SK-N-SH (cell line): ENCODE measurements around the gene KSR2. TPM values are rescaled to one million over a fixed set of nuclear protein-coding genes. Genes with fewer than 3 reads are reported as not detected.

Experiments
- CTCF ChIA-PET: fragments of 300-600, 350-600 bp; formaldehyde crosslinking; extraction: SDS; loops from one replicate; lab custom pipeline; 2021; lab: Yijun Ruan, JAX
- POLR2A ChIA-PET: fragments of 350-600 bp; sonication (Branson Sonifier 250); formaldehyde crosslinking; extraction: SDS; loops from one replicate; lab custom pipeline; 2020; ENCODE audit warnings: antibody characterized with exemption, inconsistent platforms; lab: Yijun Ruan, JAX
- DNase-seq: peaks from one replicate; pipeline ENCODE4 v3.0.0; 2012
- H2AFZ ChIP-seq: fragments of 200-600 bp; sonication (generic); 2 replicates; pipeline ENCODE4 v1.8.1; 2016; ENCODE audit warnings: antibody characterized with exemption, mild to moderate bottlenecking, low read depth
- H3F3A ChIP-seq: fragments of 200-600 bp; sonication (generic); replicated peaks from 2 replicates; pipeline ENCODE3; 2016; ENCODE audit warnings: antibody characterized with exemption, mild to moderate bottlenecking; ENCODE audit not compliant: insufficient read depth
- H3K27ac ChIP-seq, 2 experiments: fragments of 200-500 bp in 1 of 2; fragments of 200-600 bp in 1 of 2; sonication (Bioruptor generic) in 1 of 2; sonication (generic), shearing (Covaris generic) in 1 of 2; 2 replicates each; pipeline versions ENCODE4 v1.5.1 to v1.6.1; 2014 to 2016; ENCODE audit warnings: low read depth in 2 of 2, inconsistent platforms in 1 of 2, low read length in 1 of 2, mild to moderate bottlenecking in 1 of 2, mixed read lengths in 1 of 2
- H3K27me3 ChIP-seq: fragments of 200-600 bp; sonication (generic), shearing (Covaris generic); 2 replicates; pipeline ENCODE4 v1.6.1; 2016; ENCODE audit warnings: mixed run types; ENCODE audit not compliant: insufficient read depth
- H3K36me3 ChIP-seq, 2 experiments: fragments of 200-500 bp in 1 of 2; fragments of 200-600 bp in 1 of 2; sonication (Bioruptor generic) in 1 of 2; sonication (generic) in 1 of 2; replicated peaks in 1 of 2; 2 replicates each; pipeline versions ENCODE3 to v1.5.1; 2014 to 2016; ENCODE audit warnings: low read length in 1 of 2, mild to moderate bottlenecking in 1 of 2; ENCODE audit not compliant: insufficient read depth in 2 of 2, control insufficient read depth in 1 of 2
- H3K4me1 ChIP-seq, 2 experiments: fragments of 200-500 bp in 1 of 2; fragments of 200-600 bp in 1 of 2; sonication (Bioruptor generic) in 1 of 2; sonication (generic), shearing (Covaris generic) in 1 of 2; 2 replicates each; pipeline versions ENCODE4 v1.5.1 to v1.6.1; 2014 to 2016; ENCODE audit warnings: low read depth in 1 of 2, low read length in 1 of 2, mixed run types in 1 of 2; ENCODE audit not compliant: insufficient read depth in 2 of 2, control insufficient read depth in 1 of 2
- H3K4me2 ChIP-seq: fragments of 200-600 bp; sonication (generic), shearing (Covaris generic); 2 replicates; pipeline ENCODE4 v1.6.1; 2017; ENCODE audit warnings: mixed run types
- H3K4me3 ChIP-seq, 2 experiments: fragments of 200-500 bp in 1 of 2; fragments of 200-600 bp in 1 of 2; sonication (Bioruptor generic) in 1 of 2; sonication (generic), shearing (Covaris generic) in 1 of 2; 2 replicates each; pipeline versions ENCODE4 v1.5.1 to v1.8.1; 2014 to 2016; ENCODE audit warnings: low read depth in 2 of 2, inconsistent platforms in 1 of 2, low read length in 1 of 2, mild to moderate bottlenecking in 1 of 2, mixed read lengths in 1 of 2, moderate library complexity in 1 of 2
- H3K79me2 ChIP-seq: fragments of 200-600 bp; sonication (generic); 2 replicates; pipeline ENCODE4 v1.8.1; 2017; ENCODE audit warnings: mild to moderate bottlenecking; ENCODE audit not compliant: insufficient read depth
- H3K9ac ChIP-seq: fragments of 200-600 bp; sonication (generic); 2 replicates; pipeline ENCODE4 v1.6.1; 2017; ENCODE audit warnings: mixed run types
- H3K9me2 ChIP-seq: fragments of 200-600 bp; sonication (generic); 2 replicates; pipeline ENCODE4 v1.6.1; 2017; ENCODE audit warnings: mixed run types
- H3K9me3 ChIP-seq: fragments of 200-600 bp; sonication (generic); 2 replicates; pipeline ENCODE4 v1.6.1; 2017; ENCODE audit warnings: mixed run types, mild to moderate bottlenecking, moderate library complexity
- H4K20me1 ChIP-seq: fragments of 200-600 bp; sonication (generic); 2 replicates; pipeline ENCODE4 v1.6.1; 2017; ENCODE audit warnings: mild to moderate bottlenecking, mixed run types; ENCODE audit not compliant: insufficient read depth
- CHD2 ChIP-seq: fragments of 150-350 bp; IDR thresholded peaks from 2 replicates; pipeline ENCODE4 v1.6.1; 2018; ENCODE audit warnings: low read length; ENCODE audit not compliant: partially characterized antibody
- EP300 ChIP-seq, 2 experiments: IDR thresholded peaks; 2 replicates each; pipeline versions ENCODE4 v1.4.0 to v1.6.1; 2012; ENCODE audit warnings: borderline replicate concordance in 1 of 2, low read depth in 1 of 2, low read length in 1 of 2
- EZH2phosphoT487 ChIP-seq: fragments of 200-600 bp; sonication (generic); IDR thresholded peaks from 2 replicates; pipeline ENCODE4 v1.6.1; 2017; ENCODE audit warnings: low read depth, mixed run types, mild to moderate bottlenecking, antibody characterized with exemption, moderate library complexity, borderline replicate concordance
- FOSL2 ChIP-seq: IDR thresholded peaks from 2 replicates; pipeline ENCODE4 v1.4.0; 2012; ENCODE audit warnings: low read depth, mild to moderate bottlenecking, moderate library complexity, borderline replicate concordance
- FOXJ3 ChIP-seq: sonication (generic); formaldehyde crosslinking; IDR thresholded peaks from 2 replicates; pipeline ENCODE4 v1.5.1; 2020; ENCODE audit warnings: mild to moderate bottlenecking, missing genetic modification reagents
- GATA2 ChIP-seq: sonication (generic); formaldehyde crosslinking; IDR thresholded peaks from 2 replicates; pipeline ENCODE4 v1.5.0; 2020; ENCODE audit warnings: mild to moderate bottlenecking, missing genetic modification reagents
- MXI1 ChIP-seq: IDR thresholded peaks from 2 replicates; pipeline ENCODE4 v1.6.1; 2012; ENCODE audit warnings: mild to moderate bottlenecking, low read depth, low read length, improper control_type of control experiment
- NFIC ChIP-seq: IDR thresholded peaks from 2 replicates; pipeline ENCODE4 v1.4.0; 2012; ENCODE audit warnings: borderline replicate concordance
- POLR2AphosphoS5 ChIP-seq: IDR thresholded peaks from 2 replicates; pipeline ENCODE4 v1.6.1; 2012; ENCODE audit warnings: low read depth, low read length
- RAD21 ChIP-seq: IDR thresholded peaks from 2 replicates; pipeline ENCODE4 v1.6.1; 2012; ENCODE audit warnings: mild to moderate bottlenecking, low read length
- SMC3 ChIP-seq: IDR thresholded peaks from 2 replicates; pipeline ENCODE4 v1.6.1; 2012; ENCODE audit warnings: low read depth, low read length, improper control_type of control experiment
- TAF1 ChIP-seq: IDR thresholded peaks from 2 replicates; pipeline ENCODE4 v1.6.1; 2012; ENCODE audit warnings: low read depth, mild to moderate bottlenecking, low read length, moderate library complexity, borderline replicate concordance
- TEAD4 ChIP-seq: IDR thresholded peaks from 2 replicates; pipeline ENCODE4 v1.4.0; 2012; ENCODE audit warnings: mild to moderate bottlenecking, borderline replicate concordance; ENCODE audit not compliant: insufficient read depth
- YY1 ChIP-seq: IDR thresholded peaks from 2 replicates; pipeline ENCODE4 v1.4.0; 2012; ENCODE audit warnings: low read depth, mild to moderate bottlenecking
- WGBS: methylation state at CpG from one replicate; pipeline ENCODE4 v1.1.6; 2017; ENCODE audit warnings: low lambda C conversion rate; 5-methylcytosine and 5-hydroxymethylcytosine counted together
- polyA plus RNA-seq, 3 experiments: library from polyadenylated mRNA; depleted of rRNA; stranded (reverse); fragments of >200 nt; gene quantifications; 2 replicates each; pipeline ENCODE4 v1.2.3, GENCODE V29; 2012
- TF ChIP-seq, protein P1 (sequence below): IDR thresholded peaks from 2 replicates; pipeline ENCODE4 v1.4.0; 2012; ENCODE audit warnings: low read depth
- TF ChIP-seq, protein P2 (sequence below): fragments of 150-350 bp; IDR thresholded peaks from 2 replicates; pipeline ENCODE4 v1.6.1; 2017; ENCODE audit warnings: antibody characterized with exemption, low read length, low read depth, borderline replicate concordance
- TF ChIP-seq, protein P3 (sequence below): IDR thresholded peaks from 2 replicates; pipeline ENCODE4 v1.6.1; 2012; ENCODE audit warnings: mild to moderate bottlenecking, low read depth, low read length, moderate library complexity
- TF ChIP-seq, protein P4 (sequence below): IDR thresholded peaks from 2 replicates; pipeline ENCODE4 v1.4.0; 2012; ENCODE audit warnings: low read depth, borderline replicate concordance

KSR2 gene
- polyA plus RNA-seq, 1 of the 3 experiments (the other 2 are of a cell fraction), result 0.12 TPM

DNA sequence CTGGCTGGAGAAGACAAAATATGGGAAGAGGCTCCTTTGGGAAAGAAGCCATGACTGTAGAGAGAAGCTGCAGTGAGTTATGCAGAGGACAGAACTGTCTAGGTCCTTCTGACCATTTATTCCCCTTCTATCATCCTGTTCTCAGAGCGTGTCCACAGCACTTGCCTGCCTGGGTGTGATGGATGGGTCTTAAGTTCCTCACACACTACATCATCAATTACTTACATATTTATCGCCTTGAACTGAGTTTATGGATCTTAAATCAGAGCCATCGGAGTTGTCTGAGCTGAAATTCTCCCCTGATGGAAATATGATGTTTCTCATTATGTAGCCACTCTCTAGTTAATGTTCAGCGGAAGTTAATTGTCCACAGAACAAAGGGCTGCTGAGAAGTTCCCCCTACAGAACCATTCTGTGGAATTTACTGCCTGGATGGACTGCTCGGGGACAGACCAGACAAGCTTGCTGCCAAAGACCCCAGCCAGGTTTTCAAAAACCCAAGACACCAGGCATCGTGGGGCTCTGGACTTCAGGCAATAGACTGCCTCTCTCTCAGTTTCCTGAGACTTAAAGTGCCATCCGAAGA, 374.9 kb downstream of the KSR2 start:
- 49% methylated on average over 7 of the region's 7 CpGs for WGBS
- Histone ChIP-seq H4K20me1 (no peaks in the 10 kb centered on the region), H3K4me2 (no peak overlapping the region), H2AFZ (no peak overlapping the region), H3K9me3 (no peaks in the 10 kb centered on the region), H3F3A (no peaks in the 10 kb centered on the region), H3K9ac (no peak overlapping the region), H3K27me3 (no peaks in the 10 kb centered on the region), H3K79me2 (no peaks in the 10 kb centered on the region), H3K9me2 (no peaks in the 10 kb centered on the region), H3K27ac (no peak overlapping the region), H3K36me3 (no peaks in the 10 kb centered on the region), H3K4me3 (no peak overlapping the region), H3K4me1 (peaks cover 0 to 6% of the 10 kb centered on the region in 2 experiments; a peak in 1 of 4 replicates)
- TF ChIP-seq SMC3 (no peak), CHD2 (no peak), FOXJ3 (CRISPR knock-in tag) (no peak), TAF1 (no peak), EP300 (IDR thresholded peaks at IDR 0.05; ENCODE audit: borderline replicate concordance in 1 of 2, low read depth in 1 of 2, low read length in 1 of 2) (no peak), GATA2 (CRISPR knock-in tag) (no peak), RAD21 (no peak), MXI1 (no peak)
- ChIA-PET POLR2A (no interaction called here), CTCF (interaction anchor here (0.6 to 1.5 kb wide), 3 partner anchors 9 to 357 kb away, joined by 3 to 5 read pairs (median 3); no protein-coding TSS in a partner anchor)
- no peak for DNase-seq

DNA sequence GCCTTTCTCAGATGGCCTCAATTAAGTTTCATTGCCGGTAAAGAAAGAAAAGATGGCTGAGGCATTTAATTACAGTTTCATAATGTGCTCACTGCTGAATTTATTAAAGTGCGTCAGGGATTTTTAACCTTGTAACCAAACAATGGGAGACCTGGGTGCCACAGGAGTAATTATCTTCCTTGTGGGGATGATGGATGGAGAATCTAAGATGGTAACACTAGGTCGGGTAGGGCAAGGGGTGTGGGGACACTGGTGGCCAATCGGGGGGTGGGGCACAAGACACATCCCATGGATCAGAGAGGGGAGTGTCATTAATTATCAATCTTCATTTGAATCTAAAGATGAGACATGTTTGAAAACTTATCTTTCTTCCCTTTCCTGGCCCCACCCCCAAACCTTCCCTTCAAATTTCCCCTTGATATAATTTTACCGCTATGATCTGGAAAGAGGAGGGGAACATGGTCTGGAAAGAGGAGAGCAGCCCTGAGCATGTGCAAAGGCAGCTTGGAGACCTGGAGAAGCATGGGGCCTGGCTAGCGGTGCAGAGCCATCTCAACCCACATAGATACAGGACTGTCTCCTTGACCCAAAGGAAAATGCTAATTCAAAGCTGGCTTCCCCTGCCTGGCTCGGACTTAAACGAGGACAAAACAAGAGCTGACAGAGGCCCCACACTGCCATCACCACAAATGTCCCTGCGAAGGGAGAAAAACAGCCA, 376.0 kb downstream of the KSR2 start:
- no peak overlapping the region for H3K4me2 ChIP-seq
- no peaks in the 10 kb centered on the region for H3K36me3 ChIP-seq
- H3K4me3 ChIP-seq, result no peak overlapping the region
- ChIA-PET CTCF (interaction anchor here (1.5 kb wide), 1 partner anchor 225 kb away, joined by 5 read pairs; no protein-coding TSS in a partner anchor), POLR2A (no interaction called here)
- no peaks in the 10 kb centered on the region for H3K27me3 ChIP-seq
- 59% methylated on average over 9 of the region's 9 CpGs for WGBS
- H4K20me1 ChIP-seq, result no peaks in the 10 kb centered on the region
- no peak overlapping the region for H2AFZ ChIP-seq
- peaks cover 0 to 9% of the 10 kb centered on the region in 2 experiments; a peak in 1 of 4 replicates for H3K4me1 ChIP-seq
- H3K27ac ChIP-seq, result no peak overlapping the region
- no peak overlapping the region for H3K9ac ChIP-seq
- H3K79me2 ChIP-seq, result no peaks in the 10 kb centered on the region
- H3K9me2 ChIP-seq, result no peaks in the 10 kb centered on the region
- DNase-seq, result no peak
- H3F3A ChIP-seq, result no peaks in the 10 kb centered on the region
- no peaks in the 10 kb centered on the region for H3K9me3 ChIP-seq
- TF ChIP-seq EP300 (IDR thresholded peaks at IDR 0.05; ENCODE audit: borderline replicate concordance in 1 of 2, low read depth in 1 of 2, low read length in 1 of 2), result no peak
- TF ChIP-seq FOSL2, result no peak
- TF ChIP-seq, protein P1, sequence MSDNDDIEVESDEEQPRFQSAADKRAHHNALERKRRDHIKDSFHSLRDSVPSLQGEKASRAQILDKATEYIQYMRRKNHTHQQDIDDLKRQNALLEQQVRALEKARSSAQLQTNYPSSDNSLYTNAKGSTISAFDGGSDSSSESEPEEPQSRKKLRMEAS, result no peak
- TF ChIP-seq, protein P2, sequence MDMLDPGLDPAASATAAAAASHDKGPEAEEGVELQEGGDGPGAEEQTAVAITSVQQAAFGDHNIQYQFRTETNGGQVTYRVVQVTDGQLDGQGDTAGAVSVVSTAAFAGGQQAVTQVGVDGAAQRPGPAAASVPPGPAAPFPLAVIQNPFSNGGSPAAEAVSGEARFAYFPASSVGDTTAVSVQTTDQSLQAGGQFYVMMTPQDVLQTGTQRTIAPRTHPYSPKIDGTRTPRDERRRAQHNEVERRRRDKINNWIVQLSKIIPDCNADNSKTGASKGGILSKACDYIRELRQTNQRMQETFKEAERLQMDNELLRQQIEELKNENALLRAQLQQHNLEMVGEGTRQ, result no peak
- TF ChIP-seq YY1, result no peak
- TF ChIP-seq EZH2phosphoT487, result no peak
- TF ChIP-seq, protein P3, sequence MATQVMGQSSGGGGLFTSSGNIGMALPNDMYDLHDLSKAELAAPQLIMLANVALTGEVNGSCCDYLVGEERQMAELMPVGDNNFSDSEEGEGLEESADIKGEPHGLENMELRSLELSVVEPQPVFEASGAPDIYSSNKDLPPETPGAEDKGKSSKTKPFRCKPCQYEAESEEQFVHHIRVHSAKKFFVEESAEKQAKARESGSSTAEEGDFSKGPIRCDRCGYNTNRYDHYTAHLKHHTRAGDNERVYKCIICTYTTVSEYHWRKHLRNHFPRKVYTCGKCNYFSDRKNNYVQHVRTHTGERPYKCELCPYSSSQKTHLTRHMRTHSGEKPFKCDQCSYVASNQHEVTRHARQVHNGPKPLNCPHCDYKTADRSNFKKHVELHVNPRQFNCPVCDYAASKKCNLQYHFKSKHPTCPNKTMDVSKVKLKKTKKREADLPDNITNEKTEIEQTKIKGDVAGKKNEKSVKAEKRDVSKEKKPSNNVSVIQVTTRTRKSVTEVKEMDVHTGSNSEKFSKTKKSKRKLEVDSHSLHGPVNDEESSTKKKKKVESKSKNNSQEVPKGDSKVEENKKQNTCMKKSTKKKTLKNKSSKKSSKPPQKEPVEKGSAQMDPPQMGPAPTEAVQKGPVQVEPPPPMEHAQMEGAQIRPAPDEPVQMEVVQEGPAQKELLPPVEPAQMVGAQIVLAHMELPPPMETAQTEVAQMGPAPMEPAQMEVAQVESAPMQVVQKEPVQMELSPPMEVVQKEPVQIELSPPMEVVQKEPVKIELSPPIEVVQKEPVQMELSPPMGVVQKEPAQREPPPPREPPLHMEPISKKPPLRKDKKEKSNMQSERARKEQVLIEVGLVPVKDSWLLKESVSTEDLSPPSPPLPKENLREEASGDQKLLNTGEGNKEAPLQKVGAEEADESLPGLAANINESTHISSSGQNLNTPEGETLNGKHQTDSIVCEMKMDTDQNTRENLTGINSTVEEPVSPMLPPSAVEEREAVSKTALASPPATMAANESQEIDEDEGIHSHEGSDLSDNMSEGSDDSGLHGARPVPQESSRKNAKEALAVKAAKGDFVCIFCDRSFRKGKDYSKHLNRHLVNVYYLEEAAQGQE, result no peak
- TF ChIP-seq, protein P4, sequence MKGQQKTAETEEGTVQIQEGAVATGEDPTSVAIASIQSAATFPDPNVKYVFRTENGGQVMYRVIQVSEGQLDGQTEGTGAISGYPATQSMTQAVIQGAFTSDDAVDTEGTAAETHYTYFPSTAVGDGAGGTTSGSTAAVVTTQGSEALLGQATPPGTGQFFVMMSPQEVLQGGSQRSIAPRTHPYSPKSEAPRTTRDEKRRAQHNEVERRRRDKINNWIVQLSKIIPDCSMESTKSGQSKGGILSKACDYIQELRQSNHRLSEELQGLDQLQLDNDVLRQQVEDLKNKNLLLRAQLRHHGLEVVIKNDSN, result no peak
- no peak for TF ChIP-seq SMC3
- no peak for TF ChIP-seq TEAD4
- TF ChIP-seq FOXJ3 (CRISPR knock-in tag), result no peak
- TF ChIP-seq NFIC, result no peak
- no peak for TF ChIP-seq POLR2AphosphoS5
- TF ChIP-seq TAF1, result no peak
